Inflammatory macrophage (primary cell): ENCODE results near the gene SCNN1G.
"Not testable (repeated sequence)": the region's sequence is repeated elsewhere in the genome, so short reads cannot be mapped to it uniquely, and the experiment has no call there.

Experiments used
- DNase-seq, 2 donors: peaks; one replicate each; pipeline ENCODE4 v3.0.0-alpha.2; 2020 to 2022
- total RNA-seq, 18 experiments: gene quantifications; one replicate each; lab custom pipeline; 2026; ENCODE audit warnings: mixed read lengths in 6 of 18, inconsistent platforms in 2 of 18; lab: John Stamatoyannopoulos, UW

The SCNN1G gene, protein sequence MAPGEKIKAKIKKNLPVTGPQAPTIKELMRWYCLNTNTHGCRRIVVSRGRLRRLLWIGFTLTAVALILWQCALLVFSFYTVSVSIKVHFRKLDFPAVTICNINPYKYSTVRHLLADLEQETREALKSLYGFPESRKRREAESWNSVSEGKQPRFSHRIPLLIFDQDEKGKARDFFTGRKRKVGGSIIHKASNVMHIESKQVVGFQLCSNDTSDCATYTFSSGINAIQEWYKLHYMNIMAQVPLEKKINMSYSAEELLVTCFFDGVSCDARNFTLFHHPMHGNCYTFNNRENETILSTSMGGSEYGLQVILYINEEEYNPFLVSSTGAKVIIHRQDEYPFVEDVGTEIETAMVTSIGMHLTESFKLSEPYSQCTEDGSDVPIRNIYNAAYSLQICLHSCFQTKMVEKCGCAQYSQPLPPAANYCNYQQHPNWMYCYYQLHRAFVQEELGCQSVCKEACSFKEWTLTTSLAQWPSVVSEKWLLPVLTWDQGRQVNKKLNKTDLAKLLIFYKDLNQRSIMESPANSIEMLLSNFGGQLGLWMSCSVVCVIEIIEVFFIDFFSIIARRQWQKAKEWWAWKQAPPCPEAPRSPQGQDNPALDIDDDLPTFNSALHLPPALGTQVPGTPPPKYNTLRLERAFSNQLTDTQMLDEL
- total RNA-seq = 0 to 0.10 (median 0) reads per million in 18 experiments

DNA sequence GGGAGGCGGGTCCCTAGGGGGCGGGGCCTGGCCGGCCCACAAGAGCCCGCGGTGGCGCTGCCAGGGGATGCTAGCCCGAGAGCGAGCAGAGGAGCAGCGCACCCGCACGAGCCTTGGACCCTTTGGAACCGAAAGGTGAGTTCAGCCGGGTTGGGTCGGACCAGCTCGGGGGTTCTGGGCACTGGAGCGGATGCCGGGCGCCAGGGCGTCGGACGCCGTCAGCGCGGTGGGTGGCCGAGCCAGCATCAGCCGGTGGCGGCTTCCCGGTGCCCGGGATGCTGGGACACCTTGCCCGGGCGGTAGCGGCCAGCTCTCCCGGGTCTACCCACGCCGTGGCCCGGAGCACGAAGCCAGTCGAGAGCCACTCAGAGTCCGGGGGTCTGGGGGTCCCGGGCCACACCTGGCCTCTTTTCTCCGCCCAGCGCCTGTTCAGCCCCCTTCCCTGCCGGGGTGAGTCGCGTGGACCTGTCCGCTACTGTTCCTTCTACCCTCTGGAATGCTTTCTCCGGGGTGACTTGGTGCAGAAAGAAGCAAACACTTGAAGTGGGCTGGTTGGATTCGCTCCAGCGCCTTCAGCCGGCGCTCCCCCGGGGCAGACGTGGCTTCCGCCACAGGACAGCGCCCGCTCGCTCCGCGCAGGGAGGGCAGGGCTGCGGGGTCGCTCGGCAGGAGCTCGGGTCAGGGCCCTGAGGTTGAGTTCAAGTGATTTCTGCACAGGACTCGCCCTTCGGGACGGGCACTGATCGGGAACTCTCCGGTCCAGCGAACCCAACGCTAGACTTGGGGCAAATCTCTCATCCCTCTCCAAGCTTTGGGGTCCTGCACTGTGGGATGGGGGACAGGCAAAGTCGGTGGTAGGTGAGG, at the start of gene SCNN1G:
Gene SCNN1G, plus strand, starts transcription at position 67 of the 864 bp plus-strand sequence. CDS start 3,527 bp downstream, outside the sequence.
- DNase-seq = no peak

DNA sequence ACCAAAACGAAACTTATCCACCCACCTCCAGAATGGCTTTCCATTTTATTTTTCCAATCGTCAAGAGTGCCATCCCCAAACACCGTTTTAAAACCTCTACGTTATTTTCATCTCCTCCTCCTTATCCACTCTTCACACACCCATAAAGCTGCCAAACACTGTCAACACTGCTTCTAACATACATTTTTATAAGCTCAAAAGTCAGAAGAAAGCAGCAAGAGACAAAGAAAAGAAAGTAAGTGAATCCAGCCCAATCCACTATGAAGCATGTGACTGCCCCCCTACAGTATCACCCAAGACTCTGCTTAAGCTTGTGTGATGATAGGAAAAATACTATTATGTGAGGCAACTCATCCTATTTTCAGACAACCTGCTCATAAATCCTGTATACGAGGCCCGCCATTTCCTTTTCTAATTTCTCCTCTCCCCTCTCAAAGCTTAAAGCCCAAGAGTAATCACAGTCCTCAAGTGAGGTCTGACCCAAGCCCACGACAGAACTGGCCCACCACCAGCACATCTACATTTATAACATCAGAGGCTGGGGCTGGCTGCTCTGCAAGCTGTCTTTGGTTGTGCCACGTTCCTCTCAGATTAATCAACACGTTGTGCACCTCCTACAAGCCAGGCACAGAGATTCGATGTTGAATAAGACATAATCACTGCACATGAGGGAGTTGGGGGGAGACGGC, 49.6 kb upstream of the SCNN1G start:
- DNase-seq = no peak

DNA sequence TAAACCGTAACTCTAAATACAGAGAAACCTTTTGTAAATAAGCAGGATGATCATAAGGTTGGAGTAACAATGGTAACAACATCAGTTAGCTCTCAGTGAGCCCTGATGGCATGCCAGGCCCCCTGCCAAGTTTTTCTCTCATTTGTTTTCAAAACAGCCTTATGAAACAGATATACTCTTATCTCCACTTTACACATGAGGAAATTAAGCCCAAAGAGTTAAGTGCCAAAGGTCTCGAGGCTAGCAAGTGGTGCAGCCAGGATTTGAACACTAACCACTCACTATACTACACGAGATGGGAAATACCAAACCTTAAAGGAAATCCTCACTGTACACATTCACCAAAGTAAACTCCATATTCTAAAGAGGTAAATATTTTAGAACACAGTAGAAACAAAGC, 48.3 kb upstream of the SCNN1G start:
- no peak for DNase-seq

DNA sequence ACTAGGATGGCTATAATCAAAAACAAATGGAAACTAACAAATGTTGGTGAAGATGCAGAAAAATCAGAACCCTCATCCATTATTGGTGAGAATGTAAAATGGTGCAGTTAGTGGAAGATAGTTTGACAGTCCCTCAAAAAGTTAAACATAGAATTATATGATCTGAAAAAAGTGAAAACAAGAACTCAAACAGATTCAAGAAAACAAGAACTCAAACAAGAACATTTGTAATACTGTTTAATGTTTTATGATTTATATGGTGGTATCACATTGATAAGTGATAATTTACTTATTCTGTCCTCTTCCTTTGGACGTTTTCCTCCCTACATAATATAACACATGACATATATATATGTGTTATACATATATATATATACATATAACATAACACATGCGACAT, 45.3 kb upstream of the SCNN1G start:
- no peak for DNase-seq

DNA sequence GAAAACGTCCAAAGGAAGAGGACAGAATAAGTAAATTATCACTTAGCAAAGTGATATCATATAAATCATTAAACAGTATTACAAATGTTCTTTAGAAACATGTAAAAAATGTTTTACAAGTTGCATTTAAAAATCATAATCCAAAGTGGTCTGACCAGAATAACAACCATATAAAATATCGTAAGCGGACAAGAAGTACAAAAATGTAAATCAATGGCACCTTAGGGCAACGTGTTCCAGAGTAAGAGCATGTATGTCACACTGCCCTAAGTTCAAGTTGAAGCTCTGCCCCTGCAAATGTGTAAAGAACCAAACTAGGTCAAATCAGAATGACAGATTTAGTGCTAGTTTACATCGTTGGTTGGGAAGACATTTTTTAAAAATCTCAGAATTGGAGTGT, 44.7 kb upstream of the SCNN1G start:
- DNase-seq = no peak

DNA sequence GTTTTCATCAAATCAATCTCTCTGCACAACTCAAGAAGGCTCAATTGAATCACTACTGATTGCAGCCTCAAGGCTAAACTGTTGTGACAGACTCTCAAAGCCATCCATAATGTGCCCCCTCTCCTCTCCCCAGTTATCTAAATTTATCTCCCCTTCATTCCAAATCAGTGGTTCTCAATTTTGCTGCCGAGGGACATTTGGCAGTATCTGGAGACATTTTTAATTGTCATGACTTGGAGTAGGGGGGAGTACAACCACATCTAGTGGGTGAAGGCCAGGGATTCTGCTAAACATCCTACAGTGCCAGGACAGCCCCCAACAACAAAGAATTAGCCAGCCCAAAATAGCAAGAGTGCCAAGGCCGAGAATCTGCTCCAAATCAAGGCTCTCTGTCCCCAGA, 42.4 kb upstream of the SCNN1G start:
- DNase-seq = no peak

DNA sequence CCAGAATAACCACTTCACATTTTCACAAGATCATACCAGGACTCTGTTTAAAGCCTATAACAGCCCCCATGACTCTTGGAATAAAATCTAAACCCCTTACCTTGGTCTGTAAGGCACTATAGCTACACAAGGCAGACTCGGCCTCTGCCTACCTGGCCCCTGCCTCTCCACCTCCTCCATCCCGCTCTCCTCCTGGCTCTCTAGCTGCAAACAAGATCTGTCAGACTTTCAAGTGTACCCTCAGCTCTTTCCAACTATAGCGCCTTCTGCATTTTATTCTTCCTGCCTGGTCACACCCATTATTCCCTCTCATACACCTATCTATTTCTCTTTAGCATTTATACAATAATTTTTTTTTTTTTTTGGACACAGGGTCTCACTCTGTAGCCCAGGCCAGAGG, 41.5 kb upstream of the SCNN1G start:
- no peak for DNase-seq

DNA sequence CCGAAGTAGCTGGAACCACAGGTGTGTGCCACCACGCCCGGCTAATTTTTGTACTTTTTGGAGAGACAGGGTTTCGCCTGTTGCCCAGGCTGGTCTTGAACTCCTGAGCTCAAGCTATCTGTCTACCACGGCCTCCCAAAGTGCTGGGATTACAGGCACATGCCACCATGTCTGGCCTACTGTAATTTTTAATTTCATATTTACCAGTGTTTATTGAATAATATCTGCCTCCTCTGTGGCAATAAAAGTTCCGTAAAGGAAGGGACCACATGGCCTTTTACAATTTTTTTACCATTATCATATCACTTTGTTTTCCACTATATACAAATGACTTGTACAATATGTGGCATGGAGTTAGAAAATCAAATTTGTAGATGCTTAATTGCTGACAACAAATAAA, 41.0 kb upstream of the SCNN1G start:
- no peak for DNase-seq

DNA sequence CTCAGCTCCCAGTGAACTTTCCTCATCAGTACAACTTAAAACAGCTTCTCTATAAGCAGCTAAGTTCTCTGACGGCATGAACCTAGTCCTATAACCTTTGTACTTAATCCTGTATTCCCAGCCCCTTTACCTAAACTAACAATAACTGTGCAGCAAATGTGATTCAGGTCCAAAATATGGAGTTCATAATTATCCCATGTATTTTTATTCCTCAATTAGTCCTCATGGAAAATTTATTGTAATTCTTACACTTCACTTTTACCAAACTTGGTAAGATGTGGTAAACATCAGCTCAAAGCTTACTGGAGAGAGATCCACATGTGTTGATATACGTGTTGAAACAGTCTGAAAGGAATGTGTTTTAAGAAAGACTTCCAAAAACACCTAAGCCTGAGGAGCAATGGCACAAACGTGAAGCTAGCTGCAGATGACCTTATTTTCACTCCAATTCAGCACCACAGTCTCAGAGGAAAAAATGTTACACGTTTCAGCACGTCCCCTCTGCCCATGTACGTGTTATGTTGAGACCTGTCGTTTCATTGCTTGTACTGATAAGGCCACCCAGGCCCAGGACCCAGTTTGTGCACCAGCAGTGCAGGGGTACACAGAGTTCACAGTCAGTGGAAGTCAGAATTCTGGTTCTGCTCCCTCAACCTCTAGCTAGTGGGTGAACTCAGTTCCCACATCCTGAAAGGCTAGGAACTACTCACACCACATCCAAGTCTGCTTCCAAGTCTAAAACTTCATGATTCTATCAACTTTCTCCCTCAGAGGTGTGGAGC, 40.4 kb upstream of the SCNN1G start:
- DNase-seq = no peak

DNA sequence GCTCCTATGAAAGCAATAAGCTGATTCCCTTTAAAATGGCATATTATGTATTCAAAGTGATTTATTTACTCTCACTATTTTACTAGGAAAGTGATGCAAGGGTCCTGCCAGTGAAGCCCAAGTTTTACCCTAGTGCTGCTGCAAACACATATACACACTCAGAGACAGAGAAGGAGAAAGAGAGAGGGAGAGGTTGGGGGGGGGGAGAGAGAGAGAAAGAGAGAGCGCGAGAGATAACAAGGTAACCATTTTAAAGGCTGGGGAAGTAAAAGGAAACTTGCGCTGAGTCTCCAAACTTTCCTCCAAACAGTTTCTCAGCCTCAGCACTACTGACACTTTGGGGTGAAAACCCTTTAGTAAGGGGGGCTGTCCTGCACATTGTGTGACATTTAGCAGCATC, 39.2 kb upstream of the SCNN1G start:
- no peak for DNase-seq

DNA sequence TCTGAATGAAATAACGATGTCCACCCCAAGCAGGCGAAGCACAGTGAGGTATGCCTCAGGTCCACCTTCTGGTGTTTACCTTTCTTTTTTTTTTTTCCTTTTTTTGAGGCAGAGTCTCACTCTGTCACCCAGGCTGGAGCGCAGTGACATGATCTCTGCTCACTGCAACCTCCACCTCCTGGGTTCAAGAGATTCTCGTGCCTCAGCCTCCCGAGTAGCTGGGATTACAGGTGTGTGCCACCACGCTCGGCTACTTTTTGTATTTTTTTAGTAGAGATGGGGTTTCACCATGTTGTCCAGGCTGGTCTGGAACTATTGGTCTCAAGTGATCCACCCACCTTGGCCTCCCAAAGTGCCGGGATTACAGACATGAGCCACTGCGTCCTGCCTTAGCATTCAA, 38.2 kb upstream of the SCNN1G start:
- DNase-seq = not testable (repeated sequence)

DNA sequence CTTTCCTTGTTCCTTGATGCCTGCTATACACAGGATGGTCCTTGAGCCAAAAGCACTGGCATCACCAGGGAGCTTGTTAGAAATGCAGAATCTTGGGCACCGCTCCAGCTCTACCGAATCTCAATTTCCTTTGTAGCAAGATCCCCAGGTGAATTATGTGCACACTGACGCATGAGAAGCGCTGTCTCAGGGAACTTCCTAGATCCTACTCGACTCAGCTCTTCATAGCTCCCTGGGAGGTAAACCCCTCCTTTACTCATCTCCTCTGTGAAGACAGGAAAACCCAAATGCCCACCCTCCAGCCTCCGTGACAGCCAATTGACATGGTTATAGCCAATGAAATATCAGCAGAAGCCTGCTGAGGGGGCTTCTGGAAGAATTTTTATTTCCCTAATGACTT, 37.4 kb upstream of the SCNN1G start:
- DNase-seq = no peak

DNA sequence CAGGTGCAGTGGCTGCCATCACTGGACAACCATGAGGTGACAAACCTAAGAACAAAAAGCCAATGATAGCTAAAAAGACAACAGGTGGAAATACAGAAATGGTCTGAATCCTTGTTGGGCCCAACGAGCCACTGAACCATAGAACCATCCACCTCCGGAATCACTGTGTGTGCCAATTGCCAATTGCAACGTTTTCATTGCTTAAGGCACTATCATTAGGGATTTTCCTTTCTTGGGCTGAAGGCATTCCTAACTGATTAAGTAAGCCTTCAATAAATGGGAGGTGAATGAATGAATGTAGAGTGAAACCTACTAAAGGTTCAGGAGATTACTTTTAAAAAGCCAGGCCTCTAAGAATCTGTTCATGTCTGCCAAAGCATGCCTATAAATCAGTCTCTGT, 36.9 kb upstream of the SCNN1G start:
- no peak for DNase-seq

DNA sequence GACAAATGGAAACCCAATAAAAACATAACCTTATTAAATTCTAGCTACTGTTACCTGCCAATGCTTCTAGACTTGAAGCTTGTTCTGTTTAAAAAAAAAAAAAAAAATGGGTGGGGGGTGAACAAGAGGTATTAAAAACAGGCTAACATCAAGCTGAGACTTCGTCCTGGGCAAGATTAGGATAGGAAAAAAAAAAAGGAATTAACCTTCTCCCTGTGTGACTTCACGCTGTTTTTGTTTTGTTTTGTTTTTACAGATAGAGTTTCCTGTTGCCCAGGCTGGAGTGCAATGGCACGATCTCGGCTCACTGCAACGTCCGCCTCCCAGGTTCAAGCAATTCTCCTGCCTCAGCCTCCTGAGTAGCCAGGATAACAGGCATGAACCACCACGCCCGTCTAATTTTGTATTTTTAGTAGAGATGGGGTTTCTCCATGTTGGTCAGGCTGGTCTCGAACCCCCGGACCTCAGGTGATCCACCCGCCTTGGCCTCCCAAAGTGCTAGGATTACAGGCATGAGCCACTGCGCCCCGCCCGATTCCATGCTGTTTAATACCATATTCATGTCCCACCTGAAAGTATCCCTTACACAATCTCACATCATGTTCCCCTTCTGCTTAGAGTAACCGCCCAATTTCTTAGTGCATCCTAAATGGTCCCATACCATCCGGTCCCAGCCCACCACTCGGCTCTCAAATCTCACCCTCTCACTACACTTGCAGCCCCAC, 35.5 kb upstream of the SCNN1G start:
- DNase-seq = no peak

DNA sequence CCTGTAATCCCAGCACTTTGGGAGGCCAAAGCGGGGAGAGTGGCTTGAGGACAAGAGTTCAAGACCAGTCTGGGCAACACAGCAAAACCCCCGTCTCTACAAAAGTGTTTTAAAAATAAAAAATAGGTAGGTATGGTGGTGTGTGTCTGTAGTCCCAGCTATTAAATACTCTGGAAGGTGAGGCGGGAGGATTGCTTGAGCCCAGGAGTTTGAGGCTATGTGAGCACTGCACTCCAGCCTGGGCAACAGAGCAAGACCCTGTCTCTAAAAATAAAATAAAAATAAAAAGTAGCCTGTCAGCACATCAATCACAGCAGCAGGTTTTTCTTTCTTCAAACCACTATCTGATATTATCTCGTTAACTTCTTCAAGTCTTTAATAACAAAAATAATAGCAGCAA, 34.9 kb upstream of the SCNN1G start:
- DNase-seq = no peak

DNA sequence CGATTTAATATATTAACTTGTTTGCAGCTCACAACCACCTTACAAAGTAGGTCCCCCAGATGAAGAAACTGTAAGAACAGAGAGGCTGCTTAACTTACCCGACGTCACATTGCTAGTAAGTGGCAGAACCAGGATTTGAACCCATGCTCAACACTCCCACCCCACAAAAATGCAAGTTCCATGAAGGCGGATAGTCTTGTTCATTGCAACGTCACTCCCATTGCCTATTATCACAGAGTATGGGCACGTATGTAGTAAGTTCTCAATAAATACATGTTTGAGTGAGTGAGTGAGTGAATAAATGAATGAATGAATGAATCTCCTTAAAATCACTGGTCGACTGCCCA, 34.4 kb upstream of the SCNN1G start:
- no peak for DNase-seq

DNA sequence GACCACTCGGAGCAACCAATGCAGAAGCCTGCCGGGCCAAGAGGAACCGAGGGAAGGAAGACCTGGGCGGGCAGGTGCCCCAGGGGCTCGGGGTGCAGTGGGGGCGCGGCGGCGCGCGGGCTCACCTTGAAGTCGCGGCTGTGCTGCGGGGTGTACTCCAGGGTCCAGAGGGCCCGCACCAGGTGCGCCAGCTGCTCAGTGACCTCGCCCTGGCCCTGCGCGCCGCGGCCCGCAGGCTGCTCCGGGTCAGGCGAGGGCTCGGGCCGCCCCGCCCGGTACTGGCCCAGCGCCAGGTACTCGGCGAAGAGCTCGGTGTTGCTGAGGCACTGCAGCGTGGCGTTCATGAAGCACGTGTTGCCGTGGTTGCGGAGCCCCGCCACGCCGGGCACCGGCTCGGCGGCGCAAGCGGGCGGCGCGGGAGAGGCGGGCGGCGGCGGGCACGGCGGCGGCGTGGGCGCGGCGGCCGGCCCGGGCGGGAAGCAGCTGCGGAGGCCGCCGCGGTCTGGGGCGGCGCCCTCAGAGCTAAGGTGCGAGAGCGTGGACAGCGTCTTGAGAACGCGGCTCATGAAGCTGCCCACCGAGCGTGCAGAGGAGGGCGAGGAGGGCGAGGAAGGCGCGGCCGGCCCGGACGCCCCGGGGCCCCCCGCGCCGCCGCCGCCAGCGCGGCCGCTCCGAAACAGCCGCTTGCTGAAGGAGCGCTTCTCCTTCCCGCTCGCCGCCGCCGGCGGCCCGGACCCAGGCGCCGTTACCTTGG, 33.9 kb upstream of the SCNN1G start:
- DNase-seq = peak; percentile 17 to 43

DNA sequence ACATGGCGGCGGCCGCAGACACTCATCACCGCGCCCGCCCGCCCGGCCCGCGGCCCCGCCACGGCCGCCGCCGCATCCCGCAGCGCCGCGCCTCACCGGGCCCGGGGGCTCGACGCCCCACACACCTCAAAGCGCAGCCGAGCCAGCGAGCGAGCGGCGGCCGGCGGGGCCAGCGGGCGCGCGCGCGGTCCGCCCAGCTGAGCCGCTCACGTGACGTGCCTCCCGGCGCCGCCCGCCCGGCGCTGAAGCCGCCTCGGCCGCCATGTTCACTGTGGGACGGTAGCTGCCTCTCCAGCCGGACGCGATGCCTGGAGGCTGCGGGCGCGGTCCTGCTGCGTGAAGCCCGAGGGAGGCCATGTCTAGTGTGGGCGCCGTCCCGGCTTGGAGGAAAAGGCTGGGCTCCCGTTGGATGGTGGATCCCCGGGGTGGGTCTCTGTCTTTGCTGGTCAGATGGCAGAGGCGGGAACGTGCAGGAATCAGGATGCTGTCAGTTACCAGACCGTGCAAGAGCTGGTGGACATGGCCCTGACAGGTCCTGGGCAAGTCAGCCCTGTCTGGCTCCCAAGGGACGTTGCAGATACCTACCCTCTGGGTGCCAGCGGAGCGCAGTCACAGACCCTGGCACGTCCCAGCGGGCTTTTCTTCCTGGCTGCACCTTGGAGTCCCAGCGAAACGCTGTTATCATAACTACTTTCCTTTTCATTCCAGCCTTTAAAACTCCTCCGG, 33.1 kb upstream of the SCNN1G start, which contains the start of gene USP31:
Gene USP31, minus strand, starts transcription at position 186 of the 726 bp plus-strand sequence. Its CDS starts 182 bp downstream, at position 4.
- peak; percentile 94 to 97 for DNase-seq

DNA sequence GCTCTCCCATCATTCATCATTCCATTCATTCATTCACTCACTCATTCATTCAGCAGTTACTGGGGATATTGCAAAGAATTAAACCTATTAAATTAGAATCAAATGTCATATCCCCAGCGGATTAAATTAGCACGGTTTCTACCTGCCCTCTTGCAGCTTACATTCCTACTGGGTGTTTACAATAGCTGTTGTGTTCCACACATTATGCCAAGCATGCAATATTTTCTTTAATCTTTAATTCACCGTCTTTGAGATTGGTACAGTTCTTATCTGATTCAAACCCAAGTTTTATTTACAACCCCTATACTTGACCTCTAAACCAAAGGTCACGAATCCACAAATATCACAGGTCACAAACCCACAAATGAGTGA, 32.6 kb upstream of the SCNN1G start:
- no peak for DNase-seq
